ENCODE data around the gene TUBE1. TPM values are rescaled to one million over a fixed set of nuclear protein-coding genes. Genes with fewer than 3 reads are reported as not detected.
"Not testable (repeated sequence)": the region's sequence is repeated elsewhere in the genome, so short reads cannot be mapped to it uniquely, and the experiment has no call there.

The TUBE1 gene
- 31.8 TPM for total RNA-seq
- long read RNA-seq, transcript TUBE1-202 (12 exons, 2,142 nt): major isoform, 39 of 52 reads
- long read RNA-seq, partial matches to known transcripts: 6 of 52 reads
- long read RNA-seq, other reads (novel, unspliced or antisense): 5 of 52 reads

GRCh38 chr6:112087136-112087911 is at the start of gene TUBE1, which contains the start of gene FAM229B:
TSS of gene TUBE1 (minus strand) at chr6:112087482. CDS start at chr6:112087434, 48 bp downstream.
TSS of gene FAM229B (plus strand) at chr6:112087591. CDS start at chr6:112099284, 11,693 bp downstream.
- intact Hi-C loops (cut with micrococcal nuclease): no loop called here
- DNase-seq (peak; percentile 94), ATAC-seq (peak; percentile 93)

DNA sequence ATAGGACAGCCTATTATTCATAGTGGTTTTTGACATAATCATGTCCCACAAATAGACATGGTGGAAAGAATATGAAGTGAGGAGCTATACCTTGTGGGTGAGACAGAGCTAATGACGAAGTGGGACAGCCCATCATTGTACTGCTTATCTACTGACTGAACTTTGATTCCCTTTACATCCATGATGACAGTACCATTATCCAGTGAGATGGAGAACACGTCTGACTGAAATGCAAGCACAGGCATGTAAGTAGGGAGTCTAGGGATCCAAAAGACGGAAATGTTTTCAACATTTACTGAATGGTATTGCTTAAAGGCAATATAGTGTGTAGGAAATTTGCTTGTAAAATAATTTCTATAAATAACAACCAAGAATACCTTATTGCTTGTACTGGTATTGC is 43.6 kb upstream of the TUBE1 start:
- DNase-seq: no peak
- intact Hi-C loops (cut with micrococcal nuclease): no loop called here
- no peak for ATAC-seq

DNA sequence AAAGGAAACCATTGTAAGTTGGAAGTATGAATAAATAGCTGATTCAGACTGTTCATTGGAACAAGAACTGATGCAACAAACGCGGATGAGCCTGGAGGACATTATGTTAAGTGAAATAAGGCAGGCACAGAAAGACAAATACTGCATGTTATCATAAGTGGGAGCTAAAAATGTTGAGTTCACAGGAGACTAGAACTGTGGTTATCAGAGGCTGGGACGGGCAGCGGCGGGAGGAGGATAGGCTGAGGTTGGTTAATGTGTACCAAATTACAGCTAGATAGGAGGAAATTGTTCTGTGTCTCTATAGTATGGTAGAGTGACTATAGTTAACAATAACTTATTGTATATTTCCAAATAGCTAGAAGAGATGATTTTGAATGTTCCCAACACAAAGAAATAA is 40.9 kb upstream of the TUBE1 start:
- ATAC-seq: peak; percentile 39
- no peak for DNase-seq
- intact Hi-C loops (cut with micrococcal nuclease): no loop called here

- intact Hi-C loops (cut with micrococcal nuclease): no loop called here
- no peak for DNase-seq
- ATAC-seq: no peak
These were observed 36.7 kb upstream of the TUBE1 start for GRCh38 chr6:112123982-112124381.

GRCh38 chr6:112122756-112123155 is 35.5 kb upstream of the TUBE1 start:
- no peak for ATAC-seq
- no peak for DNase-seq
- intact Hi-C loops (cut with micrococcal nuclease): no loop called here

GRCh38 chr6:112118034-112118433 is 30.8 kb upstream of the TUBE1 start:
- ATAC-seq (no peak), DNase-seq (no peak)
- intact Hi-C loops (cut with micrococcal nuclease): no loop called here

DNA sequence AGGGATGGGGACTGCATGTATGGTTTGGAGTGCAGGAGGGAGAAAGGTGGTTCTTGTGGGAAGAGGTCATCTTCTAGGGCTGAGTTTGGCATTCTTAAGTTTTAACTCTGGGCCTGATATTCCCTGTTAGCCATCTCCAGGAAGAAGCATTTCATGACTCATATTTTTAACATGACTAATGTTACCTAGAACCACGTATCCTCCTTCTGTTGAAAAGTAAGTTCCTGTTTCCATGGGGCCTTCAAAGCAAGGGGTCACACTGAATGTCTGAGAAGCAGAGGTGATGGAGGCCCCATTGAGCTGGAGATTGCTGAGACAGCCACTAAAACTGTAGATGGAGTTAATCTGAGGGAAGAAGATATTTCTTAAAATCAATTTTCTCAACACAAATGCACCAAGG is 30.3 kb upstream of the TUBE1 start:
- DNase-seq (no peak), ATAC-seq (no peak)
- intact Hi-C loops (cut with micrococcal nuclease): no loop called here

DNA sequence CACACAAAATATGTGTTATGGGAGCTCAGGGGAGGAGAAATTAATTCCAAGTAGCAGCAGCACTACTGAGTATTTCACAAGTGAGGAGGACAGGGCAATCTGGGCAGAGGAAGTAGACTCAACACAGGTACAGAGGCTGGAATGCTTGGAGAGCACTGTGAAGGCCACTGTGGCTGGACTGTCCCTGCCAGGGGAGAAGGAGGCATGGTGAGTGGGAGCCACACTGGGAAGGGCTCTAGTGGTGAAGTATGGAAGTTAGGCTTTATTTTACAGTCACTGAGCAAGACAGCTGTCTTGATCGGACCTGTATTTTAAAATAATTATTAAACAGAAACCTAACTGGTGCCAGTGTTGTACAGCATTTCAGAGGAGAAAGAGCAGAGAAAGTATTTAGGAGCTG is 28.9 kb upstream of the TUBE1 start:
- ATAC-seq (no peak), DNase-seq (no peak)
- intact Hi-C loops (cut with micrococcal nuclease): no loop called here

DNA sequence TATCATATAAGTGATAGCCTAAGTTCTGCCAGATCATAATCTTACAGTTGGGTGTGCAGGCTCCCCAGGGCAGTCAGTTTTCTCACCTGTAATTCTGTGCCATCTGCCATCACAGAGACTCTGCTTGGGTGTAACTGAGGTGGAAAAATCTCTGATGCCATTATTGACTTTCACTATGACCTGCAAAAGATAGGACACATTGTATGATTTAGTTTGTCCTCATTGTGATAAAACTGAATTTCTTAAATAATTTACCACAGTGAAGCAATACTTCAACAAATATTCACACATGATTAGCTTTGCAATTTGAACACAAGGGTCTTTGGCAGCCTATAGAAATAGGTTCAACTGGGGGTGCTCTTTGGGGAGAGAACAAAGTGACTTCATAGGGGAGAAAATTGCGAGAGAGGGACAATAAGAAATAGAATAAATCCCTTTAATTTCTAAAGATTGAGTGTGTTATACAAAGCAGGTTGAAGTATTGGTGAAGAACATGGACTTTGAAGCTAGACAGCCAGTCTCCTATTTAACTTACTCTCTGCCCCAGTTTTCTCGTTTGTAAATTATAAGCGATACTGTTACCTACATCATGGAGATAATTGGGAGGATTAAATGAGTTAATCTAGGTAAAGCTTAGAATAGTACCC is 27.4 kb upstream of the TUBE1 start:
- intact Hi-C loops (cut with micrococcal nuclease): no loop called here
- DNase-seq (no peak), ATAC-seq (no peak)

DNA sequence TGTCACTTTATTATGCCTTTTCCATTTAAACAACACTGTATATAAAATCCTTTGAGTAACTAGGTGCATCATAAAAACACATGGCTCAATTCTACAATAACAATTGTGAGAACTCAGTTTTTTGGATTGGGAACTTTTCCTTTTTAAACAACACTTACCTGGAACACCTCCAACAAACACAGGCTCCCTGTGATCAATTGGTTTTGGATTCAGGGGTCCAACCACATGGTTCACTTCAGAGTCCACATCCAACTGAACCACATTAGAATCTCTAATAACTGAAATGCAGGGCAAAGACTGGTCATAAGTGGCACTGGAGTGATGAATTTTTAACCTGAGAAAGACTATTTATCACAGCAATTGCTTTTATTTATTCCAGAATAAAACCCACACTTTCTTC is 26.6 kb upstream of the TUBE1 start:
- DNase-seq: no peak
- no peak for ATAC-seq
- intact Hi-C loops (cut with micrococcal nuclease): no loop called here

GRCh38 chr6:112113431-112113830 is 26.1 kb upstream of the TUBE1 start:
- ATAC-seq (peak; percentile 63), DNase-seq (no peak)
- intact Hi-C loops (cut with micrococcal nuclease): no loop called here

GRCh38 chr6:112109262-112109661 is 22.0 kb upstream of the TUBE1 start:
- intact Hi-C loops (cut with micrococcal nuclease): no loop called here
- DNase-seq: peak; percentile 25
- ATAC-seq: peak; percentile 11

DNA sequence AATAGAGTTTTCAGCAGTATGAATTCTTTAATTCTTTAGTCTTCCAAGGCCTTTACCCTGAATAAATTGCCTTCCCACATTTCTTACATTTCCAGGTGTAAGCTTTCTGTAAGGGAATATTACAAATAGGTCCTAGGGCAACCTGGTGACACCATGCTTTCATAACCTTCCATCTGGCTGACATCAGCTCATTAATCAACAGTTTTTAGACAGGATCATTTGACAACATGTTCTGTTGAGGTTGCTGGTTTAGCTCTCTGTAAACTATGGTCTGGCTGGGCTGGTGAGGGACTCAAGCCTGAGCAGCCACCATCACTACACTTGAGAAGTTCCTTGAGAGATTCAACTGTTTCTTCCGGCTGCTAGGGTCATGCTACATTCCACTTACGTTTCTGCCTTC is 19.3 kb upstream of the TUBE1 start:
- ATAC-seq (no peak), DNase-seq (no peak)
- intact Hi-C loops (cut with micrococcal nuclease): no loop called here

- DNase-seq; intact Hi-C loops (cut with micrococcal nuclease); ATAC-seq: not testable (repeated sequence)
These were observed 18.7 kb upstream of the TUBE1 start for GRCh38 chr6:112106026-112106425.

DNA sequence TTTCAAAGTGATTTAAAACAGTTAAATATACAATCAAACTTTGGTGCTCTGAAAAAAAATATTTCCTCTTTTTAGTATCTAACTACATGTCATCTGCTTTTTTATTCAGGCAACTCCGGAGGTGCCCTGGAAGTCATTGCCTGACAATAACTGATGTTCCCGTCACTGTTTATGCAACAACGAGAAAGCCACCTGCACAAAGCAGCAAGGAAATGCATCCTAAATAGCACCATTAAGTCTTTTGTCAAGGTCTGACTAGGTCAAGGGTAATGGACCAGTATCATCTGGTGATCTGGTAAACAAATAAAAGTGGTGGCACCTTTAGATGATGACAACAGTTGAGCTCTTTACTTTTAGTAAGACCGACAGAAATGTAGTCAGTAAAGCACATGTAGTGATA is 13.3 kb upstream of the TUBE1 start:
- ATAC-seq (peak; percentile 38), DNase-seq (no peak)
- intact Hi-C loops (cut with micrococcal nuclease): no loop called here

DNA sequence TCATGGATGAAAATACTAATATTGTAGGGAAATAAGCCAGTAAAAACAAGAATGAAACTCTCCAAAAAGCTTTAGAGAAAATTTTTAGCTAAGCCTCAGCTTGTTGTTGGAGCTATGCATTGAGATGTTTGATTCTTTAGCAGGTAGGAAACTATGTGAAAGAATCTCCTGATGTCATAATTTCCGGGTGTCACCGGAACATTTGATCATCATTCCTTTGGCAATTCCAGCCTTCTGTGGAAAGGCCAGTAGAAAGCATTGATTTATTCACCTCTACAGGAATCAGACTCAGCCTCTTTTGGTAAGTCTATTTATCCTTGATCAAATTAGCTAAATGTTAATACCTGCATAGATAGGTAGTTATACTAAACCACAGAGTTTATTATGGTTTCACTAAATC is 9.6 kb upstream of the TUBE1 start:
- ATAC-seq (no peak), DNase-seq (no peak)
- intact Hi-C loops (cut with micrococcal nuclease): no loop called here

GRCh38 chr6:112087916-112088315 is 634 bp upstream of the TUBE1 start:
- DNase-seq: no peak
- ATAC-seq: no peak
- intact Hi-C loops (cut with micrococcal nuclease): no loop called here

DNA sequence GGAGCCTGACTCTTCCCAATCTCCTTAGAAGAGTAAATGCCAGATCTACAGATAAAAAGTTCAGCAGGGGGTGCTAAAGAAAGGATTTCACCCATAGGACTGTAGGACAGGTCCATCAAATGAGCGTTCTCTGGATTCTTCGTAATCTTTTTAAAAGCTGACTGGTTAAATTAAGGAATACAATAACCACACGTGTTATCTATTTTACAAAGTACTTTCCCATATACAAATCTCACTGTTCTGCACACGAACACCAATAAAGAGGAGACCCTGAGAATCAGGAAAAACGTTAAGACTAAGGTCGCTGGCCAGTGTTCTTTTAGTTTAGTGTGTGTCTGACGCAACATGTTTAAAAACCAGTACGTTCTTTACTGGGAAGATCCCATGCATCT is 542 bp downstream of the TUBE1 start:
- intact Hi-C loops (cut with micrococcal nuclease): no loop called here
- no peak for DNase-seq
- peak; percentile 34 for ATAC-seq

DNA sequence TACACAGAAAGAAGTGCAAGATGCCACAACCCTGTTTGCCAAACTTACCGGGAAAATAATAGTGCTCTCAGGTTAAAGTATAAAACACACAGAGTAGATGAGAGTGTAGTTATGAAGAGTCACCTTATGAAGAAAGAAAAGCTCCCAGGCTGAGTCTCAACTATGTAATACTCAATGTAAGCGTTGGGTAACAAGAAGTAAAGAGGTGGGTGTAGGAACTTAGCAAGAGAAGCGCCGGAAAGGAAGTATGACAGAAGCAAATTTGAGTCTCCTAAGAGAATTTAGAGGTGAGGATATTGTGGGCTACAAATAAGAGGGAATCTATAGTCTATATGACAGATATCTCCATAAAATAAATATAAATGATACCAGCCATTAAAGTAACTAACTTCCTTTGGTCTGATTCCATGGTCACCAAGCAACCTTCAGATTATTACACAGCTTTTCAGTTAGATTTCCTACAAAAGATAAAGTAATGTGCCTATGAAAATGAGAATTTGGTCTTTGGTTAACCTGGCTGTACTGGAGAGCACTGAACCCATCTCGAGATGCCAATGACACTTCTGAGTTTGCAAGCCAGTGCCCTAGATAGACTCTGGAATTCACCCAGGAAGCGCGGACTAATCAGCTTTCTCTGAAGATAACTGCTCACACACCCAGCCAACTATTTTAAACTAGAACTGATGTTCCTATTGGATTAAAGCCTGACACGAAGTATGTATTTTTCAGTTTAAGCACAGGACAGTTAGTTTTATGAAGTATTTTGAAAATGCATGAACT is 1.8 kb downstream of the TUBE1 start:
- DNase-seq (peak; percentile 27), ATAC-seq (peak; percentile 65)
- intact Hi-C loops (cut with micrococcal nuclease): no loop called here

DNA sequence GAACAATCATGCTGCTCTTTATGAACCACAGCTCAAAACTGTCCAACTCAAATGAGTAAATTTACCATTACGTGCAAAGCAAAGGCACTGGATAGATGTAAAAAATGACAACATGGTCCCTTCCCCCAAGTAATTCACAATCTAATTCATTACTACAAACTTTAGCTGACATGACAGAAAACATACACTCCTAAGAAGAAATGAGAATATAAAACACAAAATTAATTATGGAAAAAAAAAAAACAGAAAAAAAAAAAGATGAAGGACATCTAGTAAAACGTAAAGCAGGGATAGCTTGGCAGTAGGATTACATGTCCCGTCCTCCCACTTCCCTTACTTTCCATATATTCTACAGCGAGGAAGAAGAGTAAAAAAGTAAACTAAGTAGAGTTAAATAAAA is 5.7 kb downstream of the TUBE1 start:
- intact Hi-C loops (cut with micrococcal nuclease): no loop called here

More for the DNA sequence above, 5.7 kb downstream of the TUBE1 start:
- ATAC-seq (no peak), DNase-seq (no peak)
